Mammary epithelial cell (primary cell): ENCODE results near the gene GM2A.

Experiments used
- CTCF ChIP-seq, 2 donors: IDR thresholded peaks in 1 of 2; conservative IDR thresholded peaks in 1 of 2; 2 replicates each; pipeline ENCODE4 v1.5.1; 2011 to 2012; ENCODE audit warnings: inconsistent platforms in 2 of 2, low read length in 2 of 2, mild to moderate bottlenecking in 2 of 2, control low read depth in 1 of 2, low read depth in 1 of 2; ENCODE audit not compliant: insufficient read depth in 1 of 2; ENCODE audit errors: extremely low read depth in 1 of 2
- EZH2 ChIP-seq: IDR thresholded peaks from 2 replicates; pipeline ENCODE4 v1.6.1; 2012; ENCODE audit warnings: low read length, inconsistent platforms, borderline replicate concordance

GRCh38 chr5:151222054-151222789 is 30.8 kb upstream of the GM2A start:
- TF ChIP-seq CTCF (conservative IDR thresholded peaks at IDR 0.05 in 1 of 2, IDR thresholded peaks at IDR 0.05 in 1 of 2; ENCODE audit: extremely low read depth in 1 of 2, insufficient read depth in 1 of 2, low read depth in 1 of 2, low read length in 2 of 2) (no peak), EZH2 (no peak)
